H1 (cell line): ENCODE results near the gene VWF. TPM values are rescaled to one million over a fixed set of nuclear protein-coding genes. Genes with fewer than 3 reads are reported as not detected.

Experiments
- CTCF ChIA-PET: fragments of 300-600 bp; sonication (Branson Sonifier 250); formaldehyde crosslinking; loops from one replicate; lab custom pipeline; 2021; ENCODE audit not compliant: partially characterized antibody; lab: Charles Lee
- POLR2A ChIA-PET: fragments of 300-600 bp; sonication (Branson Sonifier 250); formaldehyde crosslinking; loops from one replicate; lab custom pipeline; 2021; ENCODE audit warnings: inconsistent platforms; ENCODE audit not compliant: partially characterized antibody; lab: Charles Lee
- DNase-seq, 2 experiments: peaks; one replicate each; pipeline versions ENCODE4 v3.0.0 to v3.0.0-alpha.2; 2010 to 2022; ENCODE audit warnings: low spot score in 2 of 2, low read depth in 1 of 2, mixed read lengths in 1 of 2
- FAIRE-seq: peaks from 2 replicates; lab custom pipeline; 2011; peaks lifted over from hg19 to GRCh38; lab: Jason Lieb, UNC
- H2AFZ ChIP-seq: 2 replicates; pipeline ENCODE4 v1.8.1; 2012; ENCODE audit warnings: low read length, inconsistent platforms
- H2AK5ac ChIP-seq: 2 replicates; pipeline ENCODE4 v1.6.1; 2013; ENCODE audit warnings: low read depth, low read length
- H2BK120ac ChIP-seq: replicated peaks from 2 replicates; pipeline ENCODE3; 2013; ENCODE audit warnings: low read depth, low read length, inconsistent platforms
- H2BK12ac ChIP-seq: 2 replicates; pipeline ENCODE4 v1.6.1; 2013; ENCODE audit warnings: low read depth, low read length
- H2BK15ac ChIP-seq: 2 replicates; pipeline ENCODE4 v1.6.1; 2013; ENCODE audit warnings: low read length
- H2BK20ac ChIP-seq: 2 replicates; pipeline ENCODE4 v1.6.1; 2013; ENCODE audit warnings: low read length
- H2BK5ac ChIP-seq: 2 replicates; pipeline ENCODE4 v1.6.1; 2013; ENCODE audit warnings: low read depth, low read length
- H3K14ac ChIP-seq: 2 replicates; pipeline ENCODE4 v1.6.1; 2013; ENCODE audit warnings: inconsistent platforms; ENCODE audit not compliant: insufficient read length
- H3K18ac ChIP-seq: 2 replicates; pipeline ENCODE4 v1.6.1; 2013; ENCODE audit warnings: low read length; ENCODE audit errors: extremely low read depth
- H3K23ac ChIP-seq: 2 replicates; pipeline ENCODE4 v1.6.1; 2013; ENCODE audit warnings: inconsistent platforms; ENCODE audit not compliant: insufficient read length
- H3K23me2 ChIP-seq: 2 replicates; pipeline ENCODE4 v1.6.1; 2013; ENCODE audit warnings: low read depth, low read length
- H3K27ac ChIP-seq: 2 replicates; pipeline ENCODE4 v1.6.1; 2011; ENCODE audit warnings: low read depth, low read length, inconsistent platforms
- H3K27me3 ChIP-seq, 4 experiments: replicated peaks in 1 of 4; 1 replicate in 1 of 4; 2 replicates in 3 of 4; pipeline versions ENCODE4 v1.6.1 to v1.8.1; 2011 to 2013; ENCODE audit warnings: low read length in 3 of 4, mild to moderate bottlenecking in 3 of 4, inconsistent platforms in 2 of 4, mixed read lengths in 2 of 4, moderate library complexity in 1 of 4; ENCODE audit not compliant: control insufficient read depth in 3 of 4, insufficient read depth in 3 of 4; ENCODE audit errors: extremely low read depth in 1 of 4
- H3K36me3 ChIP-seq, 4 experiments: 2 replicates each; pipeline versions ENCODE4 v1.6.1 to v1.8.1; 2011 to 2013; ENCODE audit warnings: mild to moderate bottlenecking in 4 of 4, low read length in 3 of 4, moderate library complexity in 2 of 4, control low read depth in 1 of 4, inconsistent platforms in 1 of 4; ENCODE audit not compliant: insufficient read depth in 4 of 4, control insufficient read depth in 2 of 4
- H3K4ac ChIP-seq: replicated peaks from 2 replicates; pipeline ENCODE3; 2013; ENCODE audit warnings: low read length, low read depth, mixed read lengths, inconsistent platforms; ENCODE audit not compliant: insufficient read length
- H3K4me1 ChIP-seq, 4 experiments: replicated peaks in 1 of 4; 1 replicate in 1 of 4; 2 replicates in 3 of 4; pipeline versions ENCODE4 v1.6.1 to v1.8.1; 2011 to 2013; ENCODE audit warnings: low read length in 3 of 4, inconsistent platforms in 2 of 4, mixed read lengths in 1 of 4; ENCODE audit not compliant: insufficient read depth in 4 of 4, control insufficient read depth in 3 of 4
- H3K4me2 ChIP-seq, 2 experiments: 2 replicates each; pipeline versions ENCODE4 v1.6.1 to v1.8.1; 2011 to 2013; ENCODE audit warnings: low read depth in 2 of 2, low read length in 2 of 2, control low read depth in 1 of 2, inconsistent platforms in 1 of 2, mild to moderate bottlenecking in 1 of 2; ENCODE audit not compliant: insufficient read depth in 1 of 2
- H3K4me3 ChIP-seq, 4 experiments: fragments of 200-600, 300-600 bp in 1 of 4; sonication (generic), shearing (Covaris generic), sonication (Bioruptor Twin) in 1 of 4; 2 replicates each; pipeline versions ENCODE4 v1.5.1 to v1.8.1; 2011 to 2016; ENCODE audit warnings: low read length in 4 of 4, low read depth in 3 of 4, control low read depth in 2 of 4, inconsistent platforms in 2 of 4, mild to moderate bottlenecking in 2 of 4, mixed read lengths in 1 of 4, moderate library complexity in 1 of 4; ENCODE audit not compliant: insufficient read depth in 2 of 4; ENCODE audit errors: extremely low read depth in 1 of 4
- H3K56ac ChIP-seq: replicated peaks from 2 replicates; pipeline ENCODE3; 2013; ENCODE audit warnings: low read depth, mild to moderate bottlenecking, mixed read lengths, low read length, inconsistent platforms; ENCODE audit not compliant: insufficient read length
- H3K79me1 ChIP-seq: 2 replicates; pipeline ENCODE4 v1.6.1; 2013; ENCODE audit warnings: low read depth, low read length, control low read depth
- H3K79me2 ChIP-seq, 2 experiments: 2 replicates each; pipeline versions ENCODE4 v1.6.1 to v1.8.1; 2012 to 2013; ENCODE audit warnings: low read length in 2 of 2, mild to moderate bottlenecking in 2 of 2, inconsistent platforms in 1 of 2; ENCODE audit not compliant: insufficient read depth in 2 of 2, control insufficient read depth in 1 of 2
- H3K9ac ChIP-seq, 4 experiments: replicated peaks in 1 of 4; 1 replicate in 1 of 4; 2 replicates in 3 of 4; pipeline versions ENCODE4 v1.6.1 to v1.8.1; 2011 to 2013; ENCODE audit warnings: low read depth in 3 of 4, low read length in 3 of 4, control low read depth in 2 of 4, mild to moderate bottlenecking in 2 of 4, moderate library complexity in 2 of 4, inconsistent platforms in 1 of 4; ENCODE audit errors: extremely low read depth in 1 of 4
- H3K9me3 ChIP-seq, 2 experiments: 2 replicates each; pipeline versions ENCODE4 v1.6.1 to v1.8.1; 2012 to 2013; ENCODE audit warnings: mild to moderate bottlenecking in 2 of 2, moderate library complexity in 2 of 2, control low read depth in 1 of 2, inconsistent platforms in 1 of 2, low read depth in 1 of 2, low read length in 1 of 2, mixed read lengths in 1 of 2; ENCODE audit not compliant: insufficient read depth in 2 of 2
- H4K20me1 ChIP-seq, 2 experiments: replicated peaks in 1 of 2; 2 replicates each; pipeline versions ENCODE3 to v1.8.1; 2011 to 2013; ENCODE audit warnings: inconsistent platforms in 2 of 2, low read length in 2 of 2, mild to moderate bottlenecking in 1 of 2; ENCODE audit not compliant: insufficient read depth in 2 of 2, control insufficient read depth in 1 of 2
- H4K5ac ChIP-seq: 2 replicates; pipeline ENCODE4 v1.6.1; 2013; ENCODE audit warnings: low read length, low read depth, mixed read lengths, inconsistent platforms; ENCODE audit not compliant: insufficient read length
- H4K8ac ChIP-seq: 2 replicates; pipeline ENCODE4 v1.8.0; 2013; ENCODE audit warnings: mild to moderate bottlenecking, moderate library complexity, low read length, inconsistent platforms; ENCODE audit not compliant: insufficient read depth; ENCODE audit errors: extremely low read depth
- H4K91ac ChIP-seq: replicated peaks from 2 replicates; pipeline ENCODE3; 2013; ENCODE audit warnings: low read length, mixed read lengths, inconsistent platforms; ENCODE audit not compliant: insufficient read length
- CBX8 ChIP-seq: fragments of 300-800, 300-1000 bp; sonication (generic); IDR thresholded peaks from 2 replicates; pipeline ENCODE4 v1.7.1; 2016; ENCODE audit warnings: low read depth, low read length, borderline replicate concordance
- KDM5A ChIP-seq: fragments of 200-600 bp; IDR thresholded peaks from 2 replicates; pipeline ENCODE4 v1.7.1; 2012; ENCODE audit warnings: mild to moderate bottlenecking, low read length, inconsistent platforms, mixed read lengths
- RBBP5 ChIP-seq: IDR thresholded peaks from 2 replicates; pipeline ENCODE4 v1.7.1; 2012; ENCODE audit warnings: low read depth, mild to moderate bottlenecking, inconsistent platforms, low read length, moderate library complexity, borderline replicate concordance
- RXRA ChIP-seq: IDR thresholded peaks from 2 replicates; pipeline ENCODE4 v1.6.1; 2011; ENCODE audit warnings: low read depth, mild to moderate bottlenecking, low read length, moderate library complexity; ENCODE audit not compliant: insufficient read depth
- TAF1 ChIP-seq: IDR thresholded peaks from 2 replicates; pipeline ENCODE4 v1.6.1; 2011; ENCODE audit warnings: mild to moderate bottlenecking, low read depth, low read length
- YY1 ChIP-seq: IDR thresholded peaks from 2 replicates; pipeline ENCODE4 v1.6.1; 2011; ENCODE audit warnings: low read depth, mild to moderate bottlenecking, low read length
- WGBS, 2 experiments: shearing (Covaris generic) in 1 of 2; methylation state at CpG; one replicate each; pipeline versions ENCODE4 v1.1.6 to v1.1.7; 2013 to 2015; ENCODE audit warnings: low lambda C conversion rate in 2 of 2, mixed read lengths in 2 of 2, inconsistent platforms in 1 of 2, low coverage in 1 of 2, missing lambda C conversion rate in 1 of 2; ENCODE audit not compliant: insufficient replicate concordance in 2 of 2, insufficient coverage in 1 of 2, insufficient read length in 1 of 2; ENCODE audit errors: extremely low coverage in 1 of 2, missing lambda C conversion rate in 1 of 2; 5-methylcytosine and 5-hydroxymethylcytosine counted together
- polyA plus RNA-seq, 7 experiments: library from polyadenylated mRNA; depleted of rRNA in 3 of 7; stranded (reverse) in 5 of 7; unstranded in 2 of 7; fragments of >200 nt in 5 of 7; fragments of 200-250 nt in 2 of 7; gene quantifications; 1 replicate in 5 of 7; 2 replicates in 1 of 7; 4 replicates in 1 of 7; pipeline versions ENCODE4 v1.2.1 to v1.2.3, GENCODE V29; 2011 to 2013; ENCODE audit warnings: missing spikeins in 2 of 7, mixed read lengths in 2 of 7
- total RNA-seq: library from RNA; stranded (reverse); fragmentation: NEBNext Ultra II Directional; extraction: Animal tissue kit (Norgen Biotek cat#: 25700); gene quantifications from 2 replicates; pipeline ENCODE4 v1.2.1, GENCODE V29; 2021

Gene VWF
- total and polyA plus RNA-seq, 2 of the 8 experiments (the other 6 are each of a cell fraction or from before 2014, with no cell fraction given) = 0.39 to 0.60 TPM

DNA sequence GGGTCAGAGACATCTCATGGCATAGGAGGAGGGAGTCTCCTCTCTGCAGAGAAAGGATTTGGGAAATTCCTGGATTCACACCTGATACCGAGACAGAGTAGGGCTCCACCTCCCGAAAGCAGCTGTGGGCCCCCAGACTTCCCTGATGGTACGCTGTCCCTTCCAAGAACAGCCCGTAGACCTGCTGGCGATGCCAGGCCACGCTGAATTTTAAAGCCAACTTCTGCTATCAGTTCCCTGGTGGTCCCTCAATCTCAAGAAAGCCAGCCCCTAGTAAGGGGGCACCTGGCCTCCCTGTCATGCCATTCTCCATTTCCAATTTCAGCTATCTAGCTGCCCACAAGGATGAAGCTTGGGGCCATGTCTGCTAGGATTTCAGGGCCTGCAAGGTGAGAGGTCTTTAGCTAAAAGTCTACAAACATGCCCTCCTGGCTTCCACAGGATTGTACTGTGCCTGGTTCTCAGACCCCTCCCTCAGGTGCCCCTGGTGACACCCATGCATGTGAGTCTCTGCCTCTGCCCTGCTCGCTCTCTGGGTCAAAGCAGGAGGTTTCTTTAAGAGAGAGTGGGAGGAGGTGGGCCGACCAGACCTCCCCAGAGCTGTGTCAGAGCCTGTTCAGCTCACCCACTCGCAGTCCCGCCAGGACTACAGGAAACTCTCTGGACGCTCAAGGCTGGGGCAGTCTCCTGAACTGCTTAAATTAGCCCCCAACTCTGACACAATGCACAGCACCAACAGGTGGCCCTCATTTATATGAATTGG lies 209.9 kb downstream of the VWF start:
- H3K79me1 ChIP-seq = no peaks in the 10 kb centered on the region
- H3K27ac ChIP-seq = no peak overlapping the region
- H3K23me2 ChIP-seq = no peaks in the 10 kb centered on the region
- H3K18ac ChIP-seq = no peak overlapping the region
- no peak overlapping the region for H2BK120ac ChIP-seq
- H3K56ac ChIP-seq = no peak overlapping the region
- 87% methylated on average over 7 of the region's 11 CpGs; no CpG with 5 or more reads in 1 of the 2 experiments for WGBS, 2 experiments
- H3K79me2 ChIP-seq = no peaks in the 10 kb centered on the region
- no peak overlapping the region for H2BK12ac ChIP-seq
- H2BK15ac ChIP-seq = no peak overlapping the region
- H2BK5ac ChIP-seq = no peak overlapping the region
- ChIA-PET CTCF (interaction anchor here (1.0 to 4.4 kb wide), 12 partner anchors 9 to 218 kb away, joined by 3 to 44 read pairs (median 4); no protein-coding TSS in a partner anchor), POLR2A (interaction anchor here (0.9 to 1.3 kb wide), 2 partner anchors 31 to 124 kb away, joined by 4 to 5 read pairs; partner anchors contain the start of gene ANO2)
- no peaks in the 10 kb centered on the region for H3K27me3 ChIP-seq
- no peak overlapping the region for H3K23ac ChIP-seq
- H2AFZ ChIP-seq = no peak overlapping the region
- no peak overlapping the region for H4K8ac ChIP-seq
- H3K14ac ChIP-seq = no peak overlapping the region
- no peak overlapping the region for H2BK20ac ChIP-seq
- no peaks in the 10 kb centered on the region for H3K9me3 ChIP-seq
- H3K4me2 ChIP-seq = no peak overlapping the region
- H3K36me3 ChIP-seq = no peaks in the 10 kb centered on the region
- no peaks in the 10 kb centered on the region for H4K20me1 ChIP-seq
- H4K5ac ChIP-seq = no peak overlapping the region
- no peak overlapping the region for H3K4ac ChIP-seq
- no peak for DNase-seq
- H2AK5ac ChIP-seq = no peak overlapping the region
- FAIRE-seq = no peak
- H3K4me1 ChIP-seq = no peaks in the 10 kb centered on the region
- TF ChIP-seq RXRA (no peak), YY1 (no peak), TAF1 (no peak), KDM5A (no peak), CBX8 (no peak), RBBP5 (no peak)
- H3K9ac ChIP-seq = no peak overlapping the region
- H3K4me3 ChIP-seq = no peak overlapping the region
- no peak overlapping the region for H4K91ac ChIP-seq
